GM18511 (cell line): ENCODE data around the gene KATNB1.
"Not testable (repeated sequence)": the region's sequence is repeated elsewhere in the genome, so short reads cannot be mapped to it uniquely, and the experiment has no call there.

Experiments used
- ATAC-seq: cut with Tn5 transposase; IDR thresholded peaks from one replicate; pipeline ENCODE4 v1.9.1; 2021; ENCODE audit warnings: mild to moderate bottlenecking, moderate library complexity; ENCODE audit not compliant: unreplicated experiment

KATNB1 gene

DNA sequence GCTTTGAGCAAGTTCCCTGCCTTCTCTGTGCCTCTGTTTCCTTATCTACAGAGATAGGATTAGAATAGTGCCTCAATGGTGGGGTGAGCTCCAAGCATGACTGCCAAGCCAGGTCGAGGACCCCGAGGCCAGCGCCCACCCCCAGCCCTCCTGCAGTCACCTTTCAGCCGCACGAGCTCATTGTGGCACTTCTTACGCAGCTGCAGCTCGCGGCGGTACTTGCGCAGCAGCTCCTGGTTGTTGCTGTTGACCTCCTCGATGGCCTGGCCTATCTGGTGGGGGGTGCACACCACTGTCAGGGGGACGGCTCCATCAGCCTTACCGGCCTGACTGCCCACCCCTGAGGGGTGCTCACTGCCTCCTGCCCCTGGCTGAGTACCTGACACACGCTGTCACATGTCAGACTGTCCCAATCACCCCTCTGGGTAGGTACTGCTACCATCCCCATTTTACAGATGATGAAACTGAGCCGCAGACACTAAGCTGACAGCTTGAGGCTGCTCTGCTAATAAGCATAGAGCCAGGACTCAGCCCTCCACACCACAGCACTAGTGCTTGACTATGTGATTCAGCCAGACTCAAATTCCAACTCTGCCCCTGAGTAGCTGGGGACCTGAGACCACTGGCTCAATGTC is 31.3 kb downstream of the KATNB1 start:
- ATAC-seq = no peak

DNA sequence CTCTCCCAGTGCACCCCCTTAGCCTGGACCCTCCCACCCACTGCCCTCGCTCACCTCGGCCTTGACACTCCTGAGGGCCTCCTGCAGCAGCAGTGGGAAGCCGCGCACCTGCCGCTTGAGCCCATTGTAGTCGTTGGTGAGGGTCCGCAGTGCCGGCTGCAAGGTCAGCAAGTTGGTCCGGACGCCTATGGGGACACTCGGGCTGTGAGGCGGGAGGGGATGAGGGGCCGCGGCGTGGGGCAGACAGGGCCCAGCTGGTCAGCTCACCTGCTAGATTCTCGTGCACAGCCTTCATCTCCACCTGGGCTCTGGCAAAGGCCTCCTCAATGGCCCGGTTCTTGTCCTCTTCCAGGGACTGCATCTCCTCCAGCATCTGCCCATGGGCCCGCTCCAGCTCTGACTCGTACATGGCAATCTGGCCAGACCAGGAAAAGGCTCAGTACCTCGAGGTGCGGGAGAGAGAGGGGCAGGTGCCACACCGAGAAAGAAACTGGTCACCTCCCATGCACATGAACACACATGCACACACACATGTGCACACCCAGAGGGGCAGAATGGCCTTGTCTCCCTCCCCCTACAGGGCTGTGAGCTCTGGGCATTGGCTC is 34.1 kb downstream of the KATNB1 start:
- no peak for ATAC-seq

DNA sequence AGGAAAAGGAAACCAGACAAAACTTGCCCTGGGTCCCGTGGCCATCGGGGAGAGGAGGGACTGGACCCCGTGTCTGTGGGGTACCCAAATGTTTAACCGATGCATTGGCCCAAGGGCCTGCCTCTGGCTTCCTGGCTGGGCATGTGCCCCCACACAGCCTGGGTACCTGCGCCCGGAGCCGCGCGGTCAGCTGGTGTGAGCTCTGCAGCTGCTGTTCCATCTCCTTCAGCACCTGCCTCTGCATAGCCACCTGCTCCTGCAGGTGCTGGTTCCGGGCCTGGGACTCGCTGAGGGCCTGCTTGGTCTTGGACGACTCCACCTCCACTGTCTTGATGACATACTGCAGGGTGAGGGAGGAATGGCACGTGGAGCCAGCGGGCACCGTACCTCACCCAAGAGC is 34.8 kb downstream of the KATNB1 start:
- ATAC-seq = no peak

DNA sequence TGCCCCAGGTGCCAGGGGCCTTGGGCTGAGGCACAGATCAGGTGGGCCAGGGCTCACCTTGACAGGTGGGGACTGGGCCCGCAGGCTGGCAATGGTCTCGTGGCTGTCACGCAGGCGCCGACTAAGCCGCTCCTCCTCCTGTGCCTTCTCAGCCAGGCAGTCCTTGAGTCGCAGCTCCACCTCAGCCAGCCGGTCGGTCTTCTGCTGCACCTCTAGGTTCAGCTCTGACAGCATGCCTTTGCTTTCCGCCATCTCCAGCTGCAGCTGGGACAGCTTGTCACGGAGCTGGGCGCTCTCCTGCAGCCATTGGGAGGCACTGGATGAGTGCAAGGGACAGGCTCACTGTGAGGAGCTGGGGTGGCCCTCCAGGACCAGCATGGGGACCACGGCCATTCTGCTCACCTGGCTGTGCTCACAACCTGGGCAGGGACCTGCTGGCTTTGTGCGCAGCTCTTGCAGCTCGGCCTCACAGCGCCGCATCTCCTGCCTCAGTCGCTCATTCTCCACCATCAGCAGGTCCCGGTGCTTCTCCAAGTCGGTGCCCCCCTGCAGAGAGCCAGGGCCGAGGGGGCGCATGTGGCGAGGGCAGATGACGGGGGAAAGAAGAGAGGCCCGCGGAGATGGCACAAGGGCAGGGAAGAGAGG is 35.7 kb downstream of the KATNB1 start:
- no peak for ATAC-seq

DNA sequence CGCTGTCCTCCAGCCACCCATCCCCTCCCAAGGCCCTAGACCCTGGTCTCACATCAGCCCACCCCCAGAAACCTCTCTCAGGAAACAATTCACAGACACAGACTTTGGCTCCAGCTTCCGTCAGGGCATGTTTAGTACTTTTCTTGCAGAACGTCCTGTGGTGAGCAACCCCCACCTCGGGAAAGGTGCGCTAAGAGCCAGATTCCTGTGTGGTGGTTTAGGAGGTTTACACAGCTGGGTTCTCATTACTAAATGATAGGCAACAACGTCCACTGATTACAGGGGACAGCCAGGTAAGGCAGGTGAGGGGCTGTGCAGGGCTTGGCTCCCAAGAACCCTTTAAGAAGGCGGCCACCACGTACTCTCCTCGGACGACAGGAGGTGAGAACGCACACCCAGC is 37.4 kb downstream of the KATNB1 start:
- no peak for ATAC-seq

DNA sequence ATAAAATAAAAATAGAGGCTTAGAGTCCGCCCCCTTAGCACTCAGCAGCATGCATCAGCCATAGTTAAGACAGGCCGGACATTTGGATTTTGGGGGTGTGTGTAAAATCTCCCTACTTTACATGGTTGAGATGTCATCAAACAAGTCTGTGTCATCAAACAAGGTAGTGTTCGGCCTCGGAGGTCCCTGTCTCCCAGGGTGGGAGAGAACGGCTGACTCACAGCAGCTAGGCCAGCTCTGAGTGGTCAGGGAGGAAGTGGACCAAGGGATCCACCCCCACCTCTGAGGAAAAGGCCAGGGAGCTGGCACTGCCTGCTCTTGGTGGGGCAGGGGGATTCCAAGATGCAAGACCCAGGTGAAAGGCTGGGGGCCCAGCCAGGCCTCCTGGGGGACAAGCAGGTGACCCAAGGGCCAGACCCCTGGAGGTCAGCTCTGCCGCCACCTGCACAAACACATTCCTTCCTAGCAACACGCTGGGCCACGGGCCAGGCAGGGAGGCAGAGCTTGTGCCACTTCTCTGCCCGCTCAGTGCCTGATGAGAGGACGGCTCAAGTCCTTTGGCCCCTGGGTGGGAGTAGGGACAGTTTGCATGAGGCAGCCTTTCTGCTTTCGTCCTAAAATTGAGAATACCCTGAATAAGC is 38.2 kb downstream of the KATNB1 start:
- ATAC-seq = no peak

DNA sequence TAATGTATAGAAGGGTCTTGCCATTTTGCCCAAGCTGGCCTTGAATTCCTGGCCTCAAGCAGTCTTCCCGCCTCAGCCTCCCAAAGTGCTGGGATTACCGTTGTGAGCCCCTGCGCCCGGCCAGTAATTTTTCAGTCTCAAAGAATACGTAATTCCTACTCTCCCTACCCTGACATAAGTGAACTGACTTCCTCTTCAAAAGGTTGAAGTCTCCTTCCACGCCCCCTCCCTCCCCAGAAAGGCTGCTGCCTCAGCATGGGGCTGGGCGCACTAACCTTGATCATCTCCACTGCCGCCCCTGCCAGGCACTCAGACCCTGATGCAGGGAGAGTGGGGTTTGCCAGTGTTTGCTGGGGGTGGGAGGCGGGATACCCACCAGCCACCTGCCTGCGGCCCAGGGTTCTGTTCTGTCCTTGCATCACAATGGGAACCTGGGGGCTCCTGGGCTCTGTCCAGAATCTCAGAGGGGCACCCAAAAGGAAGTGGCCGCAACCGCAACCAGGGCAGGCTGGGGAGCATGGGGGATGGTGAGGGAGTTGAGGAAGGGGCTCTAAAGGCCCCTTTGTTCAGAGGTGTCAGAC is 39.2 kb downstream of the KATNB1 start:
- ATAC-seq = no peak

DNA sequence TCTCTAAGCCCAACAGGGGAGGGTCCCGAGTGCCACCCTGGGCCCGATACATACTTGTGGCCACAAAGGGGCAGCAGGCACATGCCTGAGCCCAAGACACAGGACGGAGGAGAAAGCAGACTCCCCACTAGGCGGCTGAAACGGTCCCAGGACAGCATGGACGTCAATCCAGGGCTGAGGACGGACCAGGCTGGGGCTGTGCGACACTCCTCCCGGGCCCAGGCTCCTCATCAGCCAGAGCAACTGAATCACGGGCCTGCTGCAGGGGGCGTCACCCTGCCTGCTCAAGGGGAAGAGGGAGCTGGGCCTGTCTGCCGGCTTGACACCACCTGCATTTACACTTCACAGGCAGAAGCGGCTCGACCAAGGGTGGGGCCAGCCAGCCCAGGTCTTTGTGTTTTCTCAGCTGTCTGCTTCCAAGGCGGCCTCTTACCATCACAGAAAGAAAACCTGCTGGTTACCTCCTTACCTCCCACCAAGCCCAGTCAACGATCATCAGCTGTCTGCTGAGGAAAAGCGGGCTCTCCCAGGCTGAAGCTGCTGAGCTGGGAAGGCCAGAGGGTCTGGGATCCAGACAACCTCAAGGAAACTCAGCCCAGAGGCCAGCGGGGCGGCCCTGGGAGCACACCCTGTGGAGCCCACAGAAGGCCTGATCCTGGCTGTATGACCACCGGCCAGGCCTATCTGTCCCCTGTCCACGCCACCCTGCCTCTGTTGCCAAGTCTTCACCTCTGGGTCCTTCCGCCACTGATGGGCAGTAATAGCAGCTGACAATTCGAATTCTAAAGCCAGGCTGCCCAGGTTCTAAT is 40.3 kb downstream of the KATNB1 start:
- no peak for ATAC-seq

DNA sequence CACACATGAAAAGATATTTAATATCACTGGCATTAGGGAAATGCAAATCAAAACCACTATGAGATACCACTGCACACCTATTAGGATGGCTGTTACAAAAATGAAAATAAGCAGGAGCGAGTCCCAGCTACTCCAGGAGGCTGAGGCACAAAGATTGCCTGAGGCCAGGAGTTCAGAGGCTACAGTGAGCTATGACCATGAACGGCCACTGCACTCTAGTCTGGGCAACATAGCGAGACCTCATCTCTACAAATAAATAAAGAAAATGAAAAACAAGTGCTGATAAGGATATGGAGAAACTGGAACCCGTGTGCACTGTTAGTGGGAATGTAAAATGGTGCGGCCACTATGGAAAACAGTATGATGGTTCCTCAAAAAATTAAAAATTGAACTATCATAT is 43.1 kb downstream of the KATNB1 start:
- no peak for ATAC-seq

DNA sequence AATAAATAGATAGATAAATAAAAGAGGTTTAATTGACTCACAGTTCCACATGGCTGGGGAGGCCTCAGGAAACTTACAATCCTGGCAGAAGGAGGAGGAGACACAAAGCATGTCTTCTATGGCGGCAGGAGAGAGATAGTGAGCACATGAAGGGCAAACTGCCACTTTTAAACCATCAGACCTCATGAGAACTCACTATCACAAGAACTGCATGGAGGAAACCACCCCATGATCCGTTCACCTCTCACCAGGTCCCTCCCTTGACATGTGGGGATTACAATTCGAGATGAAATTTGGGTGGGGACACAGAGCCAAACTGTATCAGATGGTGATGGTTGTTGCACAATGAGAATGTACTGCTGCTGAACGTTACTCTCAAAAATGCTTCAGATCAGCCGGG is 44.3 kb downstream of the KATNB1 start:
- not testable (repeated sequence) for ATAC-seq

DNA sequence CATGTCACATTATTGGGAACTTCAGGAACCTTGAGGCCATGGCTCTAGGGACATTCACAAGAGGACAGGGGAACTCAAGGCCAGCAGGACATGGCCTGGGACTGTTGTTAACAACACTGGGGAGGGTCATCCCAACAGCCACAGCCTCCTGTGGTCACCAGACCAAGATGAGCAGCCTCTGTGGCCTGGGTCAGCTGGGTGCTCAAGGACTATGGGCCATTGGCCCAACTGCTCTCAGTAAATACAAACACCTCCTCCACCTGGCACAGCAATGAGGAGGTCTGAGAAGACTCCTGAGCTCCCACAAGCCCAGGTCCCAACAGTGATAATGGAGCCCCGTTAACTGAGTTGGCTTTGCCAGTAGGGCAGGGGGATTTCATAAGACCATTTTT is 45.8 kb downstream of the KATNB1 start:
- ATAC-seq = no peak

DNA sequence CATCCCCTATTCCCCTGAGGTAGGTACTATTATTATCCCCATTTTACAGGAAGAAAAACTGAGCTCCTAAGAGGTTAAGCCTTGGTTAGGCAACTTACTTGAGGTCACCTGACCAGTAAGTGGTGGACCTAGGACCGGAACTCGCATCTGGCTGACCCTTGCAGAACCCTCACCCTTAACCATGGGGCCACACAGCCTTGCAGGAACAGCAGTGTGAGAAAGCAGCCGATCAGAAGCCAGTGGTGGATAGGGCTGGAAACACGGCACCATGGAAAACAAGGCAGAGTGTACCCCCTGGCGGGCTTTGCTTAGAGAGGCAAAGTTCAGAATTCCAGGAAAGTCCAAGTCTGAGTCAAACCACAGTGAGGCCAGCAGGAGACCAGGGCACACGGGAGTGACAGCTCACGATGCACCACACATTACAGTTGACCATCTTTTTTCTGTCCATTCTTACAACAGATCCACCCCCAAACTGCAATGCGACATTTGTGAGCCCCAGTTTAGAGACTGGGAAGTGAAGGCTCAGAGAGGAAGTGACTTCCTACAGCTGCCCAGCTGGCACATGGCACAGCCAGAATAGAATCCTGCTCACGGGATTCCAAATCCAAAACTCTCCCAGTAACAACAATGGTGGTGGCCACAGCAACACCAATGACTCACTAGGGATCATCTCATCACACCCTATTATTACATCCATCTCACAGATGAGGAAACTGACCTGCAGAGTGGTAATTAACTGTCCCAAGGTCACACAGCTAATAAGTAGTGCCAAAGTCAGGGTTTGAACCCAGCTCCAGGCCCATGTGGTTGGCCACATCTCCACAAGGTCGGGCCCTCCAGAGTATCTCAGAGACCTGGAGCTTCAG is 46.4 kb downstream of the KATNB1 start:
- no peak for ATAC-seq

DNA sequence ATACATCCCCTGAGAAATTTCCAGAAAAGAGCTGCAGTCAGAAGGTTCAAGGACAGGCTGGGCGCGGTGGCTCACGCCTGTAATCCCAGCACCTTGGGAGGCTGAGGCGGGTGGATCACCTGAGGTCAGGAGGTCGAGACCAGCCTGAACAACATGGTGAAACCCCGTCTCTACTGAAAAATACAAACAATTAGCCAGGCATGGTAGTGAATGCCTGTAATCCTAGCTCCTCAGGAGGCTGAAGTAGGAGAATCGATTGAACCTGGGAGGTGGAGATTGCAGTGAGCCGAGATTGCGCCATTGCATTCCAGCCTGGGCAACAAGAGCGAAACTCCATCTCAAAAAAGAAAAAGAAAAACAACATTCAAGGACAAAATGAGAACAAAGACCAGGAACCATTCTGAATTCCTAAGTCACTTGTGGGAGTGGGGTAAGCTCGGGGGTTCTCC is 47.1 kb downstream of the KATNB1 start:
- ATAC-seq = not testable (repeated sequence)

DNA sequence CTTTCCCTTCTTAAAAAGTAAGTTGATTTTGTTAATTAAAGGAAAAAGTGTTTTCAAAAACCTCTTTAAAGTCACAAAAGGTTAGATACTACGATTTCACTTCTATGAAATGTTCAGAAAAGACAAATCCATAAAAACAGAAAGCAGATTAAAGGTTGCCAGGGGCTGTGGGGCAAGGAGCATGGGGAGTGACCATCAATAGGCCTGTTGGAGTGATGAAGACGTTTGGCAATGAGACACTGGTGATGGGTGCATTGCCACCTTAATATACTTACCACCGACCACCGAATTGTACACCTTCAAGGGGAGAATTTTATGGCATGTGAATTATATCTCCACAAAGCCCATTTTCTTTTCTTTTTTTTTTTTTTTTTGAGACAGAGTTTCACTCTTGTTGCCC is 47.5 kb downstream of the KATNB1 start:
- ATAC-seq = no peak

DNA sequence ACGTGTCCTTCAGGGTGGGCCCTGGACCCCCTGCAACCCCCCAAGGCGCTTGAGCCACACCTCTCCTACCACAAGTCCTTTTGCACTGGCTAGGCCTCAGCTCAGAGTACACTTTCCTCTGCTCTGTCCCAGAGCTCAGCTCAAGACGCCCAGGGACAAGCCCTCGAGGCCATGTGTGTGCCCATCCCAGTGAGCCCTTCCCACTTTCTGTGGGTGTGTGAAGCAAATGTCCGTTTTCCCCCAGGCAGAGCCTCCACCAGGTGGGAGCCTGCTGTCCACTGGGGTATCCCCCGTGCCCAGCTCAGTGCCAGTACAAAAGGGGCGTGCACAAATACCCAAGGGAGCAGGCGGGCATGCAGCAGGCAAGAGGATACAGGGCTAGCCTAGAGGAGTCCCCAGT is 48.3 kb downstream of the KATNB1 start:
- no peak for ATAC-seq

DNA sequence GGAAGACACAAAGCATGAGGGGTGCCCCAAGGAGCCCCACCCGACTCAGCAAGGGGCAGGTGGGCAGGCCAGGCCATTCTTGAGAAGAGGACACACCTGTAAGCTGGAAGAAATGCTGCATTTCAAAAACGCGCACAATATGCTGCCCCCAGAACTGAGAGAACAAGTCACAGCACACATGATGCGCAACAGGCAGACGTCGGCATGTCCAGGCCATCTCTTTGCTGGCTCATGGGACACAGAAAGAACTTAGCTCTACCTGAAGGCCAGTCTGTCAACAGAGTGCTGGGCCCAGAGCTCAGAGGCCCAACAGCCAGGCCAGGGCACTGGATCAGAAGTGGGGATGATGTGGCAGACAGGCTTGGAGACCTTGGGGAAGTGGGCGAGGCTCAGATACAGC is 48.8 kb downstream of the KATNB1 start:
- ATAC-seq = no peak

DNA sequence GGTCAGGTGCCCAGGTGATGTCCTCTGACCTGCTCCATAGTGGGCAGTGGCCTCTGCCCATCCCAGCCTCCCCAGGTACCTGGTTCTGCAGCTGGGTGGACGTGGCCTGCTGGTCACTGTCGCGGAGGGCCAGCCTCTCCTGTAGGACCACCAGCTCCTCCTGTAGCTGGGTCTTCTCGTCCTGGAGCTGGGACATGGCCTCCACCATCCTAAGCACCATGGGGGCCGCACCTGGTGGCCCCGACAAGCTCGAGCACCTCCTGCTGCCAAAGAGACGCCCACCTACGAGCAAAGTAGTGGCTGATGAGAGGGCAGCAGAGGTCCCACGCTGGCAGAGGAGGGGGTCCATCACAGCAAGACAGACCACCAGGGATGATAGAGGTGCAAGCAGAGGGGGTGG is 49.8 kb downstream of the KATNB1 start:
- ATAC-seq = no peak

DNA sequence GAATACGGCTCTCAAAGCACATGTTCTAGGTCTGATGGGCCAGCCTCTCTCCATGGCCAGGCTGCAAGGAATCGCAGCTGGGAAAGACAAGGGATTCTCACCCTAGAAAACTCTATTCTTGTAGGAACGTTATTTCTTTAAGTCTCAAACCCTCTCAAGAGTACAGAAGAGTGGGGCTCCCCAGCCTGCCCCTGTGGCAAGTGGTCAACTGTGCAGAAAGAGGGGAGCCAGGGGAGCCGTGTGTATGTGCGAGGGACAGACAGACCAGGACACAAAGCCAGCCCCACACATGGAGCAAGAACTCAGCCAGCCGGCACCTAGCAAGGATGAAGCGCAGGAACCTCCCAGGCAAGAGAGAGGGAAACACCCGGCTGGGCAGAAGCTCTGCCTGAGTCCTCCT is 50.4 kb downstream of the KATNB1 start:
- no peak for ATAC-seq

DNA sequence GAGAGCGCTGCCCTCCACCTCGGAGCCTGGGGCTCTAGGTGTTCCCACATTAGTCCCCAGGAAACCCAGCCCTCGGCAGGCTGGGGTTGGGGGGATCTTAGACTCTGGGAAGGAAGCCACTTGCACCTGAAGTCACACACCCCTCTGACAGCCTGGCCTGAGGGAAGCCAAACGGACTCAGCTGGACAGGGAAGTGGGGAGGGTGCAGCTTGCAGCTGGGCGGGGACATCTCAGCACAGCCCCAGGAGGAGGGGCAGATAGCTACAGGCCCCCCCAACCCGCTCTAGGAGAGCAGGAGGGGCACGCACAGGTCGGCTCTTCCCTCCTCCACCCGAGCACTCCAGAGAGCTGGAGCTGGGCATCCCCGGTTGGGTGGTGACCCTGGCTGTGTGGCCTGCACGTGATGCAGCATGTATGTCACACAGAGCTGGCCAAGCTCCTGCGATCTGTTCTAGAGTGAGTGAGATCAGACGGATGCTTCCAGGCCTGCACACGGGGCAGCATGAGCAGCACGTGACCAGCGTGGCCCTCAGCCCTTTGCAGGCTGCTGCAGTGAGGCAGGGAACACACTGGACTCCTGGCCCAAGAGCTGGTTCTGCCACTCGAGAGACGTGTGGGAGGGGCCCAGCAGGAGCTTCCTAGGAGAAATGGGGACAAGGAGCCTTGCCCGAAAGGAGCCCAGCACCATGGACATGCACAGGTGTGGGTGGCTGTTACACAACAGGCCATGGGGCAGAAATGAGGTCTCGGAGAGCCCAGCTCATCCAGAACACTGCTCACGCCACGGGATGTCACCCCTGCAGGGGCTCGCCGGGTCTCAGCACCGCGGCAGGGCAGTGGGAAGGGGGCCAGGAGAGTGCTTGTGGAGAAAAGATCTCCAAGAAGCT is 51.3 kb downstream of the KATNB1 start:
- no peak for ATAC-seq
